ENCODE data around the gene LTBP1.

Gene LTBP1

DNA sequence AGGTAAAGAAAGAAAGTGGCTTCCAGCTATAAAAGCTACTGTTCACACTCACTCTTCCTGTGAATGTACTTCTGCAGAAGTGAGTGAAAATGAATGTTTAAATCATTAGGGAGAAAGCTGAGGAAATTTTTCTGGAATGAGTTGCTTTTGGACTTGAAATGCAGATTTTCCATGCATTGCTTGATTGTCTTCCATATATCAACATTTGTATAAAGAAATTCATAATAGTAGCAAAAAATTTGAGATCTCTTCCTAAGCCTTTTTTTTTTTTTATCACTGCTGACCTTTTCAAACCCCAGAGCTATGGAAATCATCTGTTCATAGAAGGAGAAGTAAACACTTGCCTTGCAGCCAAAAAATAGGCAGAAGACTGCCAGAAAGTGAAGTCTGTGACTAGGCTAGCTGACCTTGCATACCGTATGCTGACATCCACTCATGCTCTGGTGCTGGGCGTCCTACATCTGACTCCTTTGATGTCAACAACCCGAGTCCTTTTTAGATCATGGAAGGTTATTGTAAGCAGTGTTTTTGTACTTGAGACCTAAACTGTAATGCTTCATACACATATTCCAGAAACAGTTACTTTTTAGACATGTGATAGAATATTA is 375.2 kb downstream of the LTBP1 start:
- peak; percentile 72 for DNase-seq

DNA sequence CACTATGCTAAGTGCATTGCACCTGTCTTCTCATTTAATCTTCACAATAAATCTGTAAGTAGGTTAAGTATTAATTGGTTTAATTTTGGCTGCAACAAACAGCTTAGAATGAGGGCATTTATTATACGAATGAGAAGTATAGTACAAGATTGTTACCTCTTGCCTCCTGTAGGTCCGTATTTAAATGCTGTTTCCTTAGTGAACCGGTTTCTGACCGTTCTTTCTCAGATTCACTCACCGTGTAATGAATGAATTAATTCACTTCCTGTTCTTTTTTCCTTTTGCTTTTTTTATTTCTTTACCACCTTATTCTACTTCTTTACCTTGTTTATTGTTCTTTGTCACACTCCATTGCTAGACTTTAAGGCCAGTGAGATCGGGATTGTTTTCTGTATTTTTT is 375.9 kb downstream of the LTBP1 start:
- no peak for DNase-seq

DNA sequence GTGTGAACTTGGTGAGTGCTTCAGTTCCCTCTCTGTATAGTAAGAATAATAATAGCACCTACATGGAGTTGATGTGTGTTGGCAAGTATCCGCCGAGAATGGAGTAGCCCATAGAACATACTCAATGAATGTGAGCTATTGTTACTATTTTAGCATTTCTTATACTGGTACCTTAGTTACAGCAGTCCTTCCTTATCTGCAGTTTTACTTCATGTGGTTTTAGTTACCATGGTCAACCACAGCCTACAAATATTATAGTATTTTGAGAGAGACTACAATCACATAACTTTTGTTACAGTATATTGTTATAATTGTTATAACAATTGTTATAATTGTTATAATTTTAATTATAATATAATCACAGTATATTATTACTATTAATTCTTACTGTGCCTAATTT is 377.2 kb downstream of the LTBP1 start:
- no peak for DNase-seq

DNA sequence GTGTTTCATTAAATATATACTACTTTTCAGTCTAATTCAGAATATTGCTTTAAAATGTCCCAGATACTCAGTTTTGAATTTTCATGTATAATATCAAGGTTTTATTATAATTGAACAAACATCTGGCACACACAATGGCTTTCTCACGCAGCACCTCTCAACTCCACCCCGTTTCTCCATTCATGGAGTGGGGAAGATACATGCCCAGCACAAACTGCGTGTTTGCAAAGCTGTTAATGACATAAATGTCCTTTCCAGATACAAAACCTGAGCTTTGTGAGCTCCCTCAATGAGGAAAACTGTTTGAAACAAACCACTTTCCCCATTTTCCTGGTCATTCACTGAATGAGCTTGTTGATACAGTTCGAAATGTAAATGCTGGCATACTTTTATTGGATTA is 379.3 kb downstream of the LTBP1 start:
- no peak for DNase-seq

DNA sequence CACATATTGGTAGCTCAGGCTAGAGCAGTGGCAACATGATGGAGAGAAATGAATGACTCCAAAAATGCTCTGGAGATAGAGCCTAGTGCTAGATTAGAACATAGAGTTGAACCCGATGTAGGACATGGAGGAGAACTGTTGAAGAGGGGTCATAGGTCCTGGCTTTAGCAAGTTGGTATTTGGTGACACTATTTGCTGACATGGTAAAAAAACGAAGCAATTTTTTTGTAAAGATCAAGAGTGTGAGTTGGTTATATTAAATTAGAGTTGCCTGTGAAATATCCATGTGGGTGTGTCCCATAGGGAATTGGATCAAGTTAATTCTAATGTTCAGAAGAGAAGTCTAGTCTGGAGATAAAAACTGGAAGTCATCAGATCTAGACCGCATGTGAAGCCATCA is 386.7 kb downstream of the LTBP1 start:
- no peak for DNase-seq

DNA sequence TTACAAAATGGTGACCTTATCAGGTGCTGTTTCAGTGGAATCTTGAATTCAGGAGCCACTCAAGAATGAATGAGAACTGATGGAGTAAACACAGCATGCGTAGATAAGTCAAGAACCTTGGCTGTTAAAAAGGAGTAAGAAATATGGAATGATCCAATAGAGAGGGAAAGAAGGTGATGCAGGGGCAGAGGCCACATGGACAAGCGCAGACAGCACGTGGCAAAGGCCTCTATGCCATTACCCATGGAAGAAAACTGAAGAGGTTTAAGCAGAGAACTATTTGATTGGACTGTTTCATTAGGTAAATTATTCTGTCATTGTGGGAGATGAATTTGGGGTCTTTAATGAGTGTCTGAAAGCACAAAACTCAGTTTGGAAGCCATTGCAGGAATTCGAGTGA is 387.3 kb downstream of the LTBP1 start:
- no peak for DNase-seq

DNA sequence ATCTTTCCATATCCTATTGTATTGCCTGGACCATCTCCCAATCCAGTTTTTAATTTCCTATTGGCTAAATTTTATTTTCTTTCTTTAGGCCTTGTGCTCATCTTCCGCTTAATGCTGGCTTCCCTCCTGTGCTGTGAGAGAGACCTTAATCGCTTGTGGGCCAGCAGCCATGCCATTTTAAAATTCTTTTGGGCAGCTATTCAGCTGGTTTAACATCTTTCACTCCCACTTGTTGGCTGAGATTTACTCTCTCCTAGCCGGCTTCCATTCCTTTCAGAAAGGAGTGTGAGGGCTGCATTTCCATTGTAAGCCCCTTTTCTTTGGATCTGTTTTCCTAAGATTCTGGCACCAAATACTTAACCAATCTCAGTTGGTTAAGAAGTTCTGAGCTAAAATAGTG is 388.8 kb downstream of the LTBP1 start:
- DNase-seq: no peak

DNA sequence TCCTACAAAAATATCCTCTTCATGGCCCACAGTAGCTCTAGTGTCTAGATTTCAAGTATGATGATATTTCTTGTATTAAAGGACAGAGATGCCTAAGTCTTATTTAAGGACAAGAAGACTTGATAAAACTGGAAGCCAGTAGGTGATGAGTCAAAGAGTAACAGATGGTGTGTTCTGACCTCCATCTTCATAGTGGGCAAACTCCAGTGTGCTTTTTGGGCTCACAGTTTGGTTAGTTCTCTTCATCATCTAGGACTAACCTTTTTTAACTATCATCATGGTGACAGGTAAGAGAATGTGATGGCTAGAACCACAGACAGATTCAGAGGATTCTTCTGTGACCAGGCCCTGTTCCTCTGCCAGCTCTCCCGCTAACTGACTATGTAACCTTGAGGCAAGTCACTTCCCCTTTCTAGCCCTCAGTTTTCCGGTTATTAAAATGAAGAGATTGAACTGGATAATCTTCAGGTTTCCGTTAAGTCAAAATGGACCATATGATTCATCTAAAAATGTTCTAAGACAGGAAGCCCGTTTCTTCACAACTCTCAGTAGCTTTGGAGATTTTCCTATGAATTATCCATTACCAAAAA is 389.4 kb downstream of the LTBP1 start:
- no peak for DNase-seq

DNA sequence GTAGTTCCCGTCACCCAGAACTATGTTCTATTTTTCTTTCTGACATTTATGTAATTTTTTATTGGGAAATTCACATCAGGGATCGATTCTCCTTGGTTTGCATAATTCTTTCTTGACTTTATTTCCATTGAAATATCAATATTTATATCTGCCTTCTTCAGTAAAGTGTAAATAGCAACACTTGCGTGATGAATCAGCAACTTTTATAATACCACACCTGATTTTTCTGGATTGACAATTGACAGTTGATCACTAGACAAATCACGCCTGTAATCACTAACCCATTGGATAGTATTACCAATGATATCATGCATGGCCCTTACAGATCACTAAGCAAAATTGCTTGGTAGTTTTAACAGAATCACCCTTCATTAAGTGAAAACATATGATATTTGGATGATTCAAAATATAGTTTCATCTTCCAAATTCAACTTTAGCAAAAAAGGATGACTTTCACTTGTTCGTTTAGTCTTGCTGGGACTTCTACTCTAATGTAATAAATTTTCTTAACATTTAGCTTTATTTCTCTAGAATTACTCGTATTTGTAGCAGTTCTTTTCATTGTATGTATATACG is 390.7 kb downstream of the LTBP1 start:
- DNase-seq: no peak

DNA sequence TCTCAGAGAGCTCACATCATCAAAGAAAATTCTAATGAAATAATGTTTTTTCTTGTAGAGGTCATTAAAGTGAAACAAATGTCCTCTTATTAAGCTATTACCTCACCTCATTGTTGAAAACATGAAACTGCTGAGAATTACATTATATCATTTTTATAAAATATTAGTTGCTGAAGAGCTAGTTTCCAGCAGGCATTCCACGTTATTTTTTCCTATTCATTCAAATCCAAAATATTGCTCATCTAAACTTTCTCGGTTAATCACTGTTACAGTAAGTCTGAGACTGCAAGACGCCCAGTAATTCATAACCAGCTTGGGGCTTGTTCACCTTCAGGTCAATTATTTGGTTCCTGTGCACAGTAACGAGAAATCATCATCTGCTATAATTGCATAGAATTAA is 391.2 kb downstream of the LTBP1 start:
- no peak for DNase-seq

DNA sequence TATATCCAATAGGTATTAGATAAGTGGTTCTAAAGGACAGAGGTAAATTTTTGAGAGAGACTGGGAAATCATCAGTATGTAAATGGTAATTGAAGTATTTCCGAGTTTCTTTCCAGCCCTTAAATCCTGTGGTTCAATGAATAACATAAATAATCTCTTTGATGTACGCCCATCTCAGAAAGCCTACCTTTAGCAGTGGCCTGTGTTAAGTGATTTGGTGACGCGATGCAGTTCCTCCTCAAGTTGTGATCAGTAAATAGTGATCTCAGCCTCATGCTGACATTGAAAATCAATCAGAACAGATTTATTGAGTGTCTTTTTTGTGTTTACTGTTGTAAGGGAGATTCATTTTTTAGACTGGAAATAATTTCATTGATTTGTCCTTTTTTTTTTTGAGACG is 392.5 kb downstream of the LTBP1 start:
- DNase-seq: no peak

DNA sequence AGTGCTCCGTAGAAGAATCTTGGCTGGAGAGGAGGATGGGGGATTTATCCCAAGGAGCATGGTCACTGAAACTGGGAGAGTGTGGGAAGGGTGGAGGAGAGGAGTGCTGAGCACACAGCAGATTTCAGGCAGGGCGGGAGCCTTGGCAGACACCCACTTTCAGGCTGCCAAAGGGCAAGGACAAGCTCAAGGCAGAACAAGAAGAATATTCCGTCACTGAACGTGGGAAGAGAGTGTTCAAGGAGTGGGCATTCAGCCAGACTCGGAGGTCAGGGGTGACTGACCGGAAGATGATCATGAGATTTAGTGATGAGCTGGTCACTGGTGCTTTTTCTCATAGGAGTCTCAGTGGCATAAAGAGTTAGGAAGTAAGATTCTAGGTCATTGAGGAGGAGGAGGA is 393.5 kb downstream of the LTBP1 start:
- DNase-seq: no peak

DNA sequence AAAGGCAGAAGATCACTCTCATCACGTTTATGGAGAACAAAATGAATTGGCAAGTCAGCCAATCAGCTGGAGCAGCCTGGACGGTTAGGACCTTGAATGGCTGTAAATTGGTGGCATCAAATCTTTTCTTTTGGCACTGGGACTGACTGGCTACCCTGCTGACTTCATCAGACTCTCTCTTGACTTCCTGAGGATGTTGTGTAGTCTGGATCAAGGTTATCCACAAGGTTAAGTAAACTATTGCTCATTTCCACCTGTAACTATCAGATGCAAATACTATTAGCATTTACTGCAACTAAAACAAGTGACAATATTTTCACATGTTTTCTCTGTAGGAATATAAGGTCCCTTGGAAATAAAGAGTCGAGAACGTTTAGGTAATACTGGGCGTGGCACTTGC is 395.4 kb downstream of the LTBP1 start:
- DNase-seq: no peak

DNA sequence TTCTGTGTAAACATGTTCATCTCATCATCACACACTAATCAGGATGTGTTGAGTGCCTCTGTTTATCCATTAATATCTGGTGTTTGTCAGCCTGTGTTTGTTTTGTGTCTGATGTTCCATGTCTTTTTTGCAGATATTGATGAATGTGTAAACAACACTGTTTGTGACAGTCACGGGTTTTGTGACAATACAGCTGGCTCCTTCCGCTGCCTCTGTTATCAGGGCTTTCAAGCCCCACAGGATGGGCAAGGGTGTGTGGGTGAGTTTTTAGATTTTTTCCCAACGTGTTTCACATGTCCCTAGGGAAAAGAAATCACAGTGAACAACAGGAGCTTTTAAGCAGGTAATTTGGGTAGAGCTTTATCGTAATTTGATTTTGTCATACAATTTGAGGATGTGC is 396.0 kb downstream of the LTBP1 start:
- no peak for DNase-seq

DNA sequence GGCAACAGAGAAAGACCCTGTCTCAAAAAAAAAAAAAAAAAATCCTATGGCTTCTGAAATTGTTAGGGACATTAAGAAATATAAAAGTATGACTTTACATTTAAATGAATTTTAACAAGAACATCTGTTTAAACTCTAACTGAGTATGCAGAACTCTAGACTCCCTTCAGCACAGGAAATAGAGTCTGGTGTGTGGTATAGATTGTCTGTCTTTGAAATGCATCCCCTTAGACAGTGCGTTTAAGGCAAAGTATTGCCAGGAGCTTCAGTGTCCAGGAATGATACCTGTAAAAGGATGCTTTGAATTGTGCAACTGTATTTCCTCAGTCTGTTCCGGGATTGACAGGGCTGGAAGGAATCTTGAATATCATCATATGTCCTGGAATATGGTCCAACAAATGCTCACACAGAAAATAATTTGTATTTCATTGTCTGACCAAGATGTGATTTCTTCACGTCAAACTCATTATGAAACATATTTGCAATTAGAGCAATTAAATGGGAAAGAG is 396.7 kb downstream of the LTBP1 start:
- DNase-seq: no peak

DNA sequence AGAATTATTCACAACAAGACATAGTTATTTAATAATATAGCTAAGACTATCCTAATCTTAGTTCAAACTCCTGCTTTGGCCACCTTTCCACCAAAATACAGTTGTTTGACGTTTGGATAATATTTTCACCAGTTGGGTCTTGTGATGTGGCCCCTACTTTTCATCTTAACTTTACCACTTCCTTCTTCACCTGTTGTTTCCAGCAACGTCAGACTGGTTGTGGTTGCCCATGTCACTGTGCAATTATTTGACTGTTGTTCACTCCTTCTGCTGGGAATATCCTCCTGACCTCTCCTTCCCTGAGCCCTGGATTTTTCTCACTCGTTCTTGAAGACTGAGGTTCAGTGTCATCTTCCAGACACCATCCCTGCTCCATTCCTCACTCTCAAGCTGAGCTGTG is 397.5 kb downstream of the LTBP1 start:
- no peak for DNase-seq

DNA sequence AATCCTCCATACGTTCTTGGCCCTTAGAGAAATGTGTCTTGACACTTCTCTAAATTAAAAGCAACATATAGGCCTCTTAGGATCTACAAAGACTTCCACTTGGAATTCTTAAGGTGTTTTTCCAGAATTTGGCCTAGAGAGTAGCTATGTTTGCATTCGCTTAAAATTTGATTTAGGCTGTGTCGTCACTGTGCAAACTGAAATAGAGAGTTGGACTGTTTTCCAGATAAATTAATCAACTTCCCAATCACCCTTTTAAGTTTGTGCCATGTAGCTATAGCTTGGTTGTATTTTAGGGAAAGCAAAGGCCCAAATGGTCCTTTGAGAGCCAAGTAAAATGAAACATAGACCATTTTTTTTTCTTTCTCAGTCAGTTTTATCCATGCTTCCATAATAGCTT is 401.1 kb downstream of the LTBP1 start:
- DNase-seq: no peak

DNA sequence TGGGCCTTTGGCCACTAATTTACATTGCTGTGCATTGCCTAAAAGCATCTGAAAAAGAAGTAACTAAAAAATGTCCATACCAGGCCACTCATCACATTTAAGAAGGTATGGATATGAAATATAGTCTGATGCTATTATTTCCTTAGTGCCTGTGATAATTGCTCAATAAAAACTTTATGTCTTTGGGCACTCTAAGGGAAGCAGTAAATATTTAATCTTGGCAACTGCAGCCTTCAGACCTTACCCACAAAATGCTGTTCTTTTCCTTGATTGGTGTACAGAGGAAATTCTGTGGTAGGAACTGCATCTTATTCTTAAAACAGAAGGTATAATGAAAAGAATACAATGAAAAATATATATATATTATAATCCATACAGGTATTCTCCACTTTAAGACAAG is 403.9 kb downstream of the LTBP1 start:
- no peak for DNase-seq

DNA sequence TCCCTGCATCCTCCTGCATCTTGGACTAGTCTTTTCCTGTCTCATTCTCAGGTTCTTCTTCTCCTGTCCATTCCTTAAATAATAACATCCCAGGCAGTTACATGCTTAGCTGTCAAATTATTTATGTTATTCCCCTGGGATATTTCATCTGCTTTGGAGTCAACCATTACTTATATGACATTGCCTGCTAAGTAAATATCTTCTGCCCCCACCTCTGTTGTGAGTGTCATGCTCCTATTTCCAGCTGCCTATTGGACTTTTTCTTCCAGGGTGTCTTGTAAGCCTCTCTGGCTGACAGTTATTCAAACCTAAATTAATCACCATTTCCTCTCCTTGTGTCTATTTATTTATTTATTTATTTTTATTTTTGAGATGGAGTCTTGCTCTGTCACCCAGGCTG is 405.0 kb downstream of the LTBP1 start:
- DNase-seq: no peak

DNA sequence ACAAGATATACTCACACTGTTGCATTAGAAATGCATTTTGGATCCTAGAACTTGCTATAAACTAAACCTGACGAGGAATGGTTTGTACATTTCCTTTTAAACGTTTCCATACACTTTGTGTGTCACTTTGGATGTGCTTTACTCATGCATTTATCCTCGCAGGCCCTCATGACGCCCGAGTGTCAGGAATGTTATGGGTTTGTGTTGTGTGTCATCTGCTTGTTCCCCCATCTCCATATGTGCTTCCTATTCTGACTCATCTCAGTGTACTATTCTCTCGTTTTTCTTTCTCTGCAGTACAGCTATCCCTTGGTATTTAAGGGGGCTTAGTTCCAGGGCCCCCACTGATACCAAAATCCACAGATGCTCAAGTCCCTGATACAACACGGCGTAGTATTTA is 408.2 kb downstream of the LTBP1 start:
- peak; percentile 95 for DNase-seq

DNA sequence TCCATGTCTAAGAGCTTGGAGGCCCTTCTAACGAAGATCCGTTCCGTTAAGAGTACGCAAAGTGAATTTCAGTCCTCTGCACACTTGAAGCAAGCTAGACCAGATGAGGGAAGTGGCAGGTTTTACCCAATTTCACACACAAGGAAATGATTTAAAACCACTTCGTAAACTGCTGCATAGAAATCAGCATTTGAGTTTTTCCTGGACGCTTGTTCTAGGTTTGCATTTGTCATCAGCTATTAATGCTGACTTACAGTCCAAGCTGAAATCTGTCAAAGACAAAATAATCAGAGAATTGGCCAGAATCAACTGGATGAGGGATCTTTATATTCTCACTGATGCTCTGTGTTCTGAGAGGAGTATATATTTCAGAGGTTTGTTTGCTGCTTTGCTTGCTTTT is 412.1 kb downstream of the LTBP1 start:
- peak; percentile 28 for DNase-seq

DNA sequence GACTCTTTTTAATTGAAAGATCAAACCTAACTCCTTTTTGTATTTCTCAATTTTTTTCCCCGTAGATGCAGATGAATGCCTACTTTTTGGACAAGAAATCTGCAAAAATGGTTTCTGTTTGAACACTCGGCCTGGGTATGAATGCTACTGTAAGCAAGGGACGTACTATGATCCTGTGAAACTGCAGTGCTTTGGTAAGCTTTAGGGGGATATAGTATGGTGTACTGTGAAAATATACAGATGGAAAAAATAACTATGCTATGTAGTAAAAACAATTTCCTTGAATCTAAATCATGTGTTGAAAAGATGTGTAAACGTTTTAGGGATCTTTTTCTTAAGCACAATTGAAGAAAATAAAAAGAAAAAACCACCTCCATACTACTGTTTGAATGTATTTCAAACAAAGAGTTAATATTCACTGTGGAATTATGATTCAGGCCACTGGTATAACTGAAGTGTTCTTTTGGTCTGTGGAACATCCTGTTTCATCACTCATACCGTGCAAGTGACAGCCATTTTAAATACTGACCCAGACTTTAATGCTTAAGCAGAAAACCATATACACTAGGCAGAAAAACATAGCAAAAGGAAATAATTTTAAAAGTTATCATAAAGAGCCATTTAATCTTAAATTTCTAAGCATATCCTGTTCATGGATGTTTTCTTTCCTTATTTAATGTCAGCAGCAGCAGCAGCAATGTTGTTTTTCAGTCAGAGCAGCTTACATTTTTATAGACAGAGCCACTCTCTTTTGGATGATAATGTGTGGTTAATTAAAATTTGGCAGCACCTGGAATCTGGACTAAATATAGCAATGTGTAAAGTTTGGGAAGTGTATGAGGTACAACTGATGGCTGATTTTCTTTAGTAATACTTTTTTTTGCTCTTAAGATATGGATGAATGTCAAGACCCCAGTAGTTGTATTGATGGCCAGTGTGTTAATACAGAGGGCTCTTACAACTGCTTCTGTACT is 416.9 kb downstream of the LTBP1 start:
- DNase-seq: peak; percentile 83

DNA sequence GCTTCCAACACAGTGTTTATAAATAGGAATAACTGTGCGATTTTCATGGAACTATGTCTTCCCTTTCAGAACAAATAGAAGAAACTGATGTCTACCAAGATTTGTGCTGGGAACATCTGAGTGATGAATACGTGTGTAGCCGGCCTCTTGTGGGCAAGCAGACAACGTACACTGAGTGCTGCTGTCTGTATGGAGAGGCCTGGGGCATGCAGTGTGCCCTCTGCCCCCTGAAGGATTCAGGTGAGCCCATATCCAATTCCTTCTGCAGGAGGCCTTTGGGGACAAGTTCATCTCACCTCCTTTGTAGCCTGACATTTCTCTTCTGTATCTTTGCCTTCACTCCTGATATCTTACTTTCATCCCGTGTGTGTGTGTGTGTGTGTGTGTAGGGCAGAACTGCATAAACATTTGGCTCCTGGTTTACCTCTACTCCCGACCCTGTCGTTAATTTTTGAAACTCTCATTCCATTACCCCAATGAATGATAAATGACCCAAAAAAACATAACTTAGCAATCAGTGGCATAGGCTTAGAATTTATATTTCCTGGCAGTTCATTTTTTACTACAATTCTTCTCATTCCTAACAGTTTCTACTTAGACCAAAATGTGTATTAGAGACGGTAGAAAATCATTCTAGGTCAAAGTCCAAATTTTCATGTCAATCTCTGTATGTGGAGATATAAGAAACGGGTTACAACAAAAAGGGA is 418.7 kb downstream of the LTBP1 start:
- peak; percentile 64 for DNase-seq
